GM12892 (cell line): ENCODE data around the gene ADGRB3.

Source experiments
- POLR2A ChIP-seq: IDR thresholded peaks from 2 replicates; pipeline ENCODE4 v1.6.1; 2011; ENCODE audit warnings: low read depth, low read length, control low read depth
- POLR2AphosphoS5 ChIP-seq: IDR thresholded peaks from 2 replicates; pipeline ENCODE4 v1.6.1; 2011; ENCODE audit warnings: low read depth, low read length, control low read depth

GRCh38 chr6:69421269-69421668, 786.2 kb downstream of the ADGRB3 start:
- no peak for TF ChIP-seq POLR2A
- no peak for TF ChIP-seq POLR2AphosphoS5
